BJ (cell line): Measurements from ENCODE around the gene MYLK. TPM values are rescaled to one million over a fixed set of nuclear protein-coding genes. Genes with fewer than 3 reads are reported as not detected.
A peak's percentile ranks its signal among the peaks of the same experiment; 100 is the strongest.

Experiments used
- CTCF ChIA-PET: fragments of 350-600 bp; formaldehyde crosslinking; extraction: SDS; loops from one replicate; lab custom pipeline; 2021; ENCODE audit warnings: antibody characterized with exemption, inconsistent platforms; lab: Yijun Ruan, JAX
- POLR2A ChIA-PET: fragments of 300-600 bp; sonication (Branson Sonifier 250); formaldehyde crosslinking; extraction: SDS; loops from one replicate; lab custom pipeline; 2021; ENCODE audit warnings: antibody characterized with exemption; lab: Charles Lee
- DNase-seq: peaks from one replicate; pipeline ENCODE4 v3.0.0-alpha.2; 2011; ENCODE audit warnings: low read depth
- H3K27me3 ChIP-seq: 2 replicates; pipeline ENCODE4 v1.6.0; 2011; ENCODE audit warnings: low read length; ENCODE audit not compliant: control insufficient read depth, insufficient read depth
- H3K36me3 ChIP-seq: 2 replicates; pipeline ENCODE4 v1.5.1; 2011; ENCODE audit warnings: low read length; ENCODE audit not compliant: control insufficient read depth, insufficient read depth
- H3K4me3 ChIP-seq: 2 replicates; pipeline ENCODE4 v1.5.1; 2011; ENCODE audit warnings: low read depth, mild to moderate bottlenecking, control low read depth, low read length
- polyA plus RNA-seq: library from polyadenylated mRNA; depleted of rRNA; stranded (reverse); fragments of >200 nt; gene quantifications from 2 replicates; pipeline ENCODE4 v1.2.3, GENCODE V29; 2011
- TF ChIP-seq, protein P1 (sequence below): IDR thresholded peaks from 2 replicates; pipeline ENCODE4 v1.5.1; 2011; ENCODE audit warnings: low read depth, mild to moderate bottlenecking, control low read depth, inconsistent platforms, low read length, moderate library complexity; ENCODE audit not compliant: insufficient read depth

MYLK gene
- polyA plus RNA-seq, 1 experiment = 734 TPM

- H3K4me3 ChIP-seq = no peak overlapping the region
- ChIA-PET POLR2A (no interaction called here), CTCF (interaction anchor here (0.7 to 2.4 kb wide), 7 partner anchors 8 to 64 kb away, joined by 3 to 6 read pairs (median 3); no protein-coding TSS in a partner anchor)
- TF ChIP-seq, protein P1, sequence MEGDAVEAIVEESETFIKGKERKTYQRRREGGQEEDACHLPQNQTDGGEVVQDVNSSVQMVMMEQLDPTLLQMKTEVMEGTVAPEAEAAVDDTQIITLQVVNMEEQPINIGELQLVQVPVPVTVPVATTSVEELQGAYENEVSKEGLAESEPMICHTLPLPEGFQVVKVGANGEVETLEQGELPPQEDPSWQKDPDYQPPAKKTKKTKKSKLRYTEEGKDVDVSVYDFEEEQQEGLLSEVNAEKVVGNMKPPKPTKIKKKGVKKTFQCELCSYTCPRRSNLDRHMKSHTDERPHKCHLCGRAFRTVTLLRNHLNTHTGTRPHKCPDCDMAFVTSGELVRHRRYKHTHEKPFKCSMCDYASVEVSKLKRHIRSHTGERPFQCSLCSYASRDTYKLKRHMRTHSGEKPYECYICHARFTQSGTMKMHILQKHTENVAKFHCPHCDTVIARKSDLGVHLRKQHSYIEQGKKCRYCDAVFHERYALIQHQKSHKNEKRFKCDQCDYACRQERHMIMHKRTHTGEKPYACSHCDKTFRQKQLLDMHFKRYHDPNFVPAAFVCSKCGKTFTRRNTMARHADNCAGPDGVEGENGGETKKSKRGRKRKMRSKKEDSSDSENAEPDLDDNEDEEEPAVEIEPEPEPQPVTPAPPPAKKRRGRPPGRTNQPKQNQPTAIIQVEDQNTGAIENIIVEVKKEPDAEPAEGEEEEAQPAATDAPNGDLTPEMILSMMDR = no peak
- no peak for DNase-seq
- peaks cover 46% of the 10 kb centered on the region for H3K36me3 ChIP-seq
- H3K27me3 ChIP-seq = no peaks in the 10 kb centered on the region
Measured at GRCh38 chr3:123660141-123660675, 223.9 kb downstream of the MYLK start.

- Histone ChIP-seq H3K27me3 (no peaks in the 10 kb centered on the region), H3K4me3 (no peak overlapping the region), H3K36me3 (peaks cover 41% of the 10 kb centered on the region)
- DNase-seq = no peak
- TF ChIP-seq, protein P1 = no peak
- CTCF ChIA-PET = interaction anchor here (1.0 to 2.0 kb wide), 2 partner anchors 44 to 65 kb away, joined by 4 read pairs; no protein-coding TSS in a partner anchor
- POLR2A ChIA-PET = no interaction called here
Measured at GRCh38 chr3:123658852-123659206, 225.3 kb downstream of the MYLK start.

DNA sequence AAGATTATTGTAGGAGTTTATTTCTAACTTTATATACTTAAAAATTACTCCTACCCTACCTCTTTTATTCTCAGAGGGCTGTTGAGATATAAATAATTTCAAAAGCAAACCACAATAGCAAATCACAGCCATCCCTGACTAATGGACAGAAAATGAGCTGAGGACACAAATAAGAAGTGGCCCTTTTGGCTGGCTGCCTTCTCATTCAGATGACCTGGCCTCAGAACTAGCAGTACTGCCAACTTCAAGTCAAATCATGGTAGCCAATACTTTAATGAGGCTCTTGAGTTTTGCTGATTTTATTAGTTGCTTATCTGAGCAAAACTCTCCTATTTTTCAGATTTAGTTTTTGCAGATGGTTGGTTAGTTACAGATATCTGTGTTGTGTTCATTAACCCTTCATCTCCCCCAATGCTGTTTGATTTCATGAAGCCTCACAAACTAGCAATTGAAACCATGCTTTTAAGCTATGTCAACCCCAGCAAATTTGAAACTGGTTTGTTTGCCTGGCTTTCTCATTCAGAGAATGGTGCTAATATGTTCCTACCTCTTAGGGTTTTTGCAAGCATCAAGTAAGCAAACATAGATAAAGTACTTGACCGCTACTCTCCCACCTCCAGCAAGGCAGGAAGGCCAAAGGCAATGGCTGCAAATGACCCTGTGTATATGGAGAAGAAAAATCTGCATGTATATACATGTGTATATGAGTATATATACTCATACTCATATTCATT lies 225.8 kb downstream of the MYLK start:
- ChIA-PET POLR2A (no interaction called here), CTCF (interaction anchor here (2.0 to 9.4 kb wide), 2 partner anchors 17 to 66 kb away, joined by 4 to 104 read pairs; no protein-coding TSS in a partner anchor)
- peak; percentile 61 for DNase-seq
- Histone ChIP-seq H3K36me3 (peaks cover 38% of the 10 kb centered on the region), H3K4me3 (no peak overlapping the region), H3K27me3 (no peaks in the 10 kb centered on the region)
- TF ChIP-seq, protein P1 = no peak

DNA sequence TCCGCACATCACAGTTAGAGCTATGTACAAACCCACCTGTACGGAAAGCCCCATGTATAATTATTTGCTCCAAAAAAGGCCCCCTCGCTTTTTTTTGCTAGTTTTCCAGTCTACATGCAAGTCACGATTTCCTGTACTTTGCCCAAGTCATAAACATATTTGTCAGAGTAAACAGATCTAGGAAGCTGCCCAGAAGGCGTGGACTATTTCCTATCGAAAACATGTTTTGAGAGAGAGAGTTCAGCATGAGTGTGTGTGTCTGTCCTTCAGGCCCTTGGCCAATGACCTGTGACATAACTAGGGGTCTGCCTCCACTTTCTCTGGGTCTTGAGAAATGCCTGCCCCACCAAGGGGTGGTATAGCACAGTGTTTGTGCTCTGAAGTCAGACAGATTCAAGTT lies 226.6 kb downstream of the MYLK start:
- POLR2A ChIA-PET = no interaction called here
- CTCF ChIA-PET = interaction anchor here (9.4 kb wide), 1 partner anchor 17 kb away, joined by 104 read pairs; no protein-coding TSS in a partner anchor

GRCh38 chr3:123657111-123657510 lies 227.0 kb downstream of the MYLK start:
- no peaks in the 10 kb centered on the region for H3K27me3 ChIP-seq
- H3K36me3 ChIP-seq = peaks cover 39% of the 10 kb centered on the region
- H3K4me3 ChIP-seq = no peak overlapping the region
- CTCF ChIA-PET = interaction anchor here (9.4 kb wide), 1 partner anchor 16 kb away, joined by 104 read pairs; no protein-coding TSS in a partner anchor
- POLR2A ChIA-PET = no interaction called here
- no peak for DNase-seq
- TF ChIP-seq, protein P1 = no peak

More for the DNA sequence above, 226.6 kb downstream of the MYLK start:
- no peak overlapping the region for H3K4me3 ChIP-seq
- H3K27me3 ChIP-seq = no peaks in the 10 kb centered on the region
- H3K36me3 ChIP-seq = peaks cover 37% of the 10 kb centered on the region
- TF ChIP-seq, protein P1 = no peak
- DNase-seq = no peak
